Pons (tissue), 1 donor: ENCODE results near the gene C19orf81.

Source experiments
- DNase-seq: peaks from one replicate; pipeline ENCODE4 v3.0.0-alpha.2; 2016; ENCODE audit warnings: low spot score

The C19orf81 gene

DNA sequence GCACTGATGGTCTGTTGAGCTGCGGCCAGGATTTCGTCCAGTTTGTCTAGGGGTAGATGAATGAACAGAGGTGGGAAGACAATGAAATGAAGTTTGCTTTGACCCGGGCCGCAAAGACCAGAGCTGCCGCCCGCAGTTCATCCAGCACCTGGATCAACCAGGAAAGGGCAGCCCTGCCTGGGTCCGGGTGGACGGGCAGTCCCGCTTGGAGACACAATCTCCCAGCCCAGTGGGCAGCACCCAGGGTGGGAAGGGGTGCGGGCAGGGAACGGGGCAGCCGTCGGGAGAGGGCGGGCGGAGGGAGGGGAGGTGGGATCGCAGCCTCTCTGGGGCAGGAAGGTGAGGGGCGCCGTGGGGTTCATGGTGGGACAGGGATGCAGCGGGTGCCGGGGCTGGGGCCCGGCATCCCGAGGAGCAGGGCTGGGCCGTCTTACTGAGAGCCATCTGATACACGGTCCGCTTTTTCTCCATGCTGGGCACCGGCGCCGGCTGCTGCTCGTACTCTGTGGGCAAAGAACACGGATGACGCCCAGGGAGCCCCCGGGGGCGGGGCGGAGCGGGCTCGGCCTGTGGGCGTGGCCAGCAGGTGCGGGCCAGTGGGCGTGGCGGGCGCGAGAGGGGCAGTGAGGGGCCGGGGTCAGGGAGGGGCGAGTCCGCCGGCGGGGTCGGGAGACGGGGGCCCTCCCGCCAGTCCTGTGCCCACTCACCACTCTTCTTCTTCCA is 37.2 kb downstream of the C19orf81 start:
- DNase-seq, result no peak

DNA sequence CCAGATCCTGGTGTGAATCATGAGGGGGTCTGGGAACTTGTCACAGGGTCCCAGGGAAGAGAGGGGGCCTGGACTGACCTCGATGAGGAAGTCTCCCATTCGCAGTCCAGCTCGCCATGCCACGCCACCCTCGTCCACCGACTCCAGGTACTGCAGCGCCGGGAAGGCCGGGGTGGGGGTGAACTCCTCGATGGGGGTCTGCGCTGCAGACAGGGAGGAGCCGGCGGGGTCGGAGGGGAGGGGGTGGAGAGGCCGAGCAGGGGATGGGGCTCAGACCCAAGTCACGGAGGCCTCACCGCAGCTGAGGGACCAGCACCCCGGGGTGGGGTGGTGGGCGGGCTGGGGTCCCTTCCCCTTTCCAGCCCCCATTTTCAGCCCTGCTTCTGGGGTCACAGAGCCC is 39.5 kb downstream of the C19orf81 start:
- no peak for DNase-seq

DNA sequence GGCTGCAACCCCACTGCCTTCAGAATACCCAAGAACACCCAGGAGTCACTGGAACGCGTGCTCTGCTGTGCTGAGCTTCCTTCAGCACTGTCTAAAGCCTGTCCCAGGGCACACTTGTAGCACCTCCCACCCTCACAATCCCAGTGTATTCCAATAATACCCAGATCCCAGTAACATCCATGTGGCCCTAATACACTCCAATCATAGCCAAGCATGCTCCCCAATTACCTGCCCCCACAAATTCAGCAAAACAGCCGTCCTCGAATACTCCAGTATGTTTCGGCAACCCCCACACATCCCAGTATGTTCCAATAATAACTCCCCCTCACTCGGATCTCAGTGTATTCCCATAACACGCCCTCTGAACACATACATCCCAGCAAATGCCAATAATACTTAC is 41.2 kb downstream of the C19orf81 start:
- DNase-seq, result no peak

DNA sequence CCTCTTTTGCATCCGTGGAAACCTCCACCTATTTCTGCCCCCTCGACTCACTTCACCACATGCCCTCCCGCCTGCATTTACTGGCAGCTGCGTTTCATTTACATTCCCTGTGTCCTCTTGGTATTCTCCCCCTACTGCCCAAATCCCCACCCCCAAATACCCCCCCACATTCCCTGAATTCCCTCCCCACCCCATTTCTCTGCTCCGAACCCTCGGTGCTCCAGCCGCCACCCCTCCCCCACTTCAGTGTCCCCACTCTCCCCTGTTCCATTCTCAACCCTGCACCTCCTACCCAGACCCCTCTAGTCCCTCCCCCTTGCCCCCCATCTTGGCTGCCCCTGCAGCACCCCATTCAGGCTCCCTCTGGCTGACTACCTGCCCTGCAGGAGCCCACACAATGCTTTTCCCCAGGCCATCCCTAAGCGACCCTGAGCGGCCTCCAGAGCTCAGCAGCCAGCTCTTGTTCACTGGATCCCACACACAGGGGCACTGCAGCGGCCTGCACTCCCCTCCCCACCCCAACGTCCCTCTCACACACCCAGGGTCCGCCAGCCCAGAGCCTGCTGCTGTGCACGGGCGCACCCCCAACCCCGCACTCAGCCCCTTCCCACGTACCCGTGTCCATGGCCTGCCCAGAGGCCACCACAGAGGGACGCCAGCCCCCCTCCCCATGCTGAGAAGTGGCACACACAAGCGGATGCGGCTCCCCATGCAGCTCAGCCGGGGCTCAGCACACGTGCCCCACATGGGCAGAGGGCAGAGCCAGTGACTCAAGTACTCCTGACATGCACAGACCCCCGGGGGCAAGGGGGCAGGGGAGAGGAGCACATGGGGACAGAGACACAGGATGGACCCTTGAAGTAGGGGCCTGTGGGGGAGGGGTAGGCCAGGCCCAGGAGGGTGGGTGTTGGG is 44.1 kb downstream of the C19orf81 start:
- DNase-seq, result no peak

DNA sequence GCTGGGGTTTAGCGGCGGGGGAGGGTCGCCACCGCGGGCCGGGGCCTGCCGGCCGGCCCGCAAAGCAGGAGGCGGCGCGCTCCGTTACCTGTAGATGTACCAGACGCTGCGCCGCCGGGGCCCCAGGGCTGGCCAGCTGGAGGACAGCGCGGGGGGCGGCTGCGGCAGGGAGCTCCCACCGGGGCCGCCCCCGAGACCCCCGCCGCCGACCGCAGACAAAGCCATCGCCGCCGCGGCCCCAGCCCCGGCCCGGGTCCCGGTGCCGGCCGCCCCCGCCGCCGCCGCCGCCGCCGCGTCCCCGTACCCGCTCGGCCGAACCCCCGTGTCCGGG is 45.5 kb downstream of the C19orf81 start:
- DNase-seq, result no peak

DNA sequence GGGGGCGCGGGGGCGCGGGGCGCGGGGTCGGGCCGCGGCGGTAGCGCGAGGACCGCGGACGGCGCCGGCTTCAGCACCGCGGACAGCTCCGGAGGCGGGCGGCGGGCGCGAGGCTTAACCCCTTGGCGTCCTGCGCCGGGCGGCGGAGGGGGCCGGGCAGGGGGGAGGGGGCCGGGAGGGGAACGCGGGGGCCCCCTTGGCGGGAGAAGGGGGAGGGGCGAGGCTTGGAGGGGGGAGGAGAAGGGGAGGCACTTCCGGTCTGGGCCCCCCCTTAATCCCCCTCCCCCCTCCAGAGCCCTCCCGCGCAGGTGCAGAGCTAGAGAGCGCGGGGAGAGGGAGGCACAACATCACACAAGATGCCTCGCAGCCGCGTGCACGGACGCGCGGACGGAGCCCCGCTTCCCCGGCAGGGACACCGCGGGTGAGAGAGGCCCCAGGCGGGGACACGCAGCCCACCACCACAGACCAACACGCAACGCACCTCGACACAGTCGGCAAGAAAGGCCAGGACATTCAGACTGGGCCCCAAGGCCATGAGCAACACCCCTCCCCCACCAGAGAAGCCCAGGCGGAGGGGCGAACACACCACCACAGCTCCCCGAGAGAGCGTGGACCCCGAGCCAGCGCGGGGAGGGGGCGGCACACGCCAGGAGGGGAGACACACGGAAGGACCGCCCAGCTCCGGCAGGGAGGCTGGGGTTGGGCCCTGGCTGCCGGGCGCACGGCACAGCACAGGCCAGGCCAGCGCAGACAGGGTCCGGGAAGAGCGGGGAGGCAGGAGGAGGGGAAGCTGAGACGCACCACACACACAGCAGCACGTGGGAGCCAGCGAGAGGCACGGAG is 46.2 kb downstream of the C19orf81 start:
- DNase-seq, result no peak

DNA sequence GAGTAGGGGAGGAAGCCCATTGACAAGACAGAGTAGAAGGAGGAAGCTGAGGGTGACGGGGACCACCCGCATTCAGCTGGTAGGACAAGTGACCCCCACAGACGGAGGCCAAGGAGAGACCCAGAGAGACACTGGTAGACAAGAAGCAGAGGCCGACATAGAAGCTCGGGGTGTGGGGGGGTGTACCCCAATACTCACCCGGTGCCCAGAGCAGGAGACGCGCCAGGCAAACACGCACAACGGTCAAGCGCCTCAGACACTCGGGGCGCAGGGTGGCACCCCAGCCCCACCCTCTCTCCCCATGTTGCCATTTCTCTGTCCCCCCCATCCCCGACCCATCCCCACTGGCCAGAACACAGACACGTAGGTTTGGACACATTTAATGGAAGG is 46.8 kb downstream of the C19orf81 start:
- DNase-seq, result no peak

DNA sequence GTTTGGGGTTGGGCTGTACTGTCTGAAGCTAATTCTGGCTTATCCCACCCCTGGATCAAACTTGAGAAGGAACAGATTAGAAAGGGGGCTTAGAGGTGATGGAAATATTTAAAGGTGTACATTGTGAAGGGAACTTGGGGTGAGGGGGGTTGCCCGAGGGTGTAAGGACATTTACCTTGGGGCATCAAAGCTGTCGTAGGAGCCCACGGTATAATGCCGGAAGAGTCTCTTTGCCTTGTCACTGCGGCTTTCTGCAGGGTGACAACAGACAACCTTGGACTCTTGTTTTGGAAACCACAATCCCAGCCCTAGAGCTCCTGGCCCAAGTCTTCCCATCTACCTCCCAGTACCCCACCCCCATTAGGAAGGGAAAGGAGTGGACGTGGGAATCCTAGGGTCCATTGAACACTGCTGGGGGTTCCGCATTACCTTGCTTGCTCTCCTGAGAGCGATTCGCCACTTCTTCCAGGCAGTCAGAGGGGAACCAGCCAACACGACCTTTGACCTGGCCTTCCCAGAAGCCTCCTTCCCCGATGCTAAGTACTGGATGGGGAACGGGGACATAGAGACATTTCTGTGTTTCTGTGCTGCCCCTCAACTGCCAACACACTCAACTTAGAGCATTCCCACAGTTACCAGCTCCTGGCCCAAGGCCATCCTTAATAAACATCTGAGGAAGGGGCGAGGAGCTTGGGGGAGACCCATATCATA is 48.3 kb downstream of the C19orf81 start:
- no peak for DNase-seq

DNA sequence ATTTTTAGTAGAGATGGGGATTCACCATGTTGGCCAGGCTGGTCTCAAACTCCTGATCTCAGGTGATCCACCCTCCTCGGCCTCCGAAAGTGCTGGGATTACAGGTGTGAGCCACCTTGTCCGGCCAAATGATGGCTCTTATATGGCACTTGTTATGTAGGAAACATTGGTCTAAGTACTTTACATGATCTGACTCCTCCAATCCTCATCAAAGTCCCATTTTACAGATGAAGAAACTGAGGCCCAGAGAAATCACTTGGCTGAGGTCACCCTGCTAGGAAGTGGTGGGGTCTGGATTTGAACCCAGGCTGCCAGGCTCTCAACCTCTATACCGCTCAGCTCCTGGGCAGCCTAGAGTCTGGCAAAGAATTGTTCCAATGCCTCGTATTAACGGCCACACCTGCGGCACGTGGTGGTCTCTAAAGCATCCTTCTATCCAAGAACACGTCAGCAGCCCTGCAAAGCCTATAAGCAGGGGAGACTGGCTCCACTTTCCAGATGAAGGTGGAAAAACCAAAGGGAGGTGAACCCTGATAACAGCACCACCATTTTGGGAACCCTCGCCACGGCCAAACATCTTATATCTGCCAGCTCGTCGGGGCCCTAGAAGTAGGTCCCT is 52.2 kb downstream of the C19orf81 start:
- DNase-seq, result no peak

DNA sequence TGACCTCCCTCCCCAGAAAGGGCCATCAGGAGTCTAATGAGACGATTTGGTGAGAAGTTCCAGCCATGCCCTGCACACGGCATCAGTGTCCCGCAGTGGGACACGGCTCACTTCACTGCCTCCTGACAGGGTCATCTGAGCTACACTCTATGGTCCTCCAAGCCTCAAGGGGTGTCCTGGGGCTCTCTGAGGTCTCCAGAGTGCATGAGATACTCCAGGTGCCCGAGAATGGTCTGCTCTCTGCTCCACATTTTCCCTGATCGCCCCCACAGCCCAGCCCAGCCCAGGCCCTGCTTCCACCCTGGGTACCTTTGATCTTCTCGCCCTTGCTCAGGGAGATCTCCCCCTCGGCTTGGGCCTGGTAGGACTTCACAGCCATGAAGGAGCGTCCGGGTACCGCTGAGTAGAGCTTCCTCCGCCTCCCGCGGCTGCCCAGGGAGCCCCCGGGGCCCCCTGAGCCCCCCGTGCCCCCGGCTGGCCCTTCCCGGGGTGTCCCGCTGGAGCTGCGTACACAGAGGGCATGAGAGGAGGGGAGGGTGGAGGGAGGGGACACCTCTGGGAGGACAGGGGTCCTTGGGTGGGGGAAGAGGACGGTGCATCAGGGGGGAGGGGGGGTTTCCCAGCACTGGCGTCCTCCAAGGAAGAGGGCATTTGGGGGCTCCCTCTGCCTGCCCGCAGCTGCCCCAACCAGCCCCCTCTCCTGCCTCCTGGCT is 53.1 kb downstream of the C19orf81 start:
- no peak for DNase-seq

DNA sequence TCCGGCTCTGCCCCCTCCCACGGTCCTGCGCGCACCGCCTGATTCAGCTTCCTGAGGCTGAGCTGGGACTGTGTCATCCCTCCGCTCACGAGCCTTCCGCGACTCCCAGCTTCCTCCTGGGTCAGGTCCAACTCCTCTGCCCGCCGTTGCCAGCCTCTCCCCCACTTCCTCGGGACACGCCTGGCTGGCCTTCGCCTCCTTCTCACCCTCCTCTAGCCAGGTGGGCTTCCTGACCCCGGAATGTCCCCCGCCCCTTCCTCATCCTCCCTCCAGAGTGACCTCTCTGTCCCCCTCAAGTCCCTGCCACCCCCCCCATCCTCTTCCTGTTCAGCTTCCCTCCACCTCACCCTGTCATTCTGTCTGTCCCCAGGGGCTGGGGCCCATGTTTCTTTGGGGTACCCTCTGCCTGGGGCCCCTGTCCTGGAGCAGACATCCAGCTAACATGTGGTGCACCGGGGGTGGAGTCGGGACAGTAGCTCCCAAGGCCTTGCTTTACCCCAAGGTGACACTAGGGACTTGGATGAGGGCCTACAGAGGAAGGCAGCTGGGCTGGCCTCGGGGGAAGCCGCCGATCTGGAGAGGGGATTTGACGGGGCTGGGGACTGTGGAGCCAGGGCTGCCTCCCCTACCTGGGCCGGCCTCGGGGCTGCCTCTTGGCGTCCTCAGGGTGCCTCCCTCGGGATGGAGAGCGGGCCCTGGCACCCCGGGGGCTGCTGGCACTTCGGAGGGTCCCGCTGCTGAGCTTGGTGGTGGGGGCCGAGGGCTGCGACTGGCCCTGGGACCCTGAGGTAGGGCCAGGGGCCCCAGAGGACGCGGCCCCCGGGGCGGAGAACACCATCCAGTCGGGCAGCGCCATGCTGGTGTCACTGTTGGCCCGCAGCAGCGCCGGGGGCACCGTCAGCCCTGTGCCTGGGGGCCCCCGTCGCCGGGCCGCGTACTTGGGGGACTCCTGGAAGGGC is 53.9 kb downstream of the C19orf81 start:
- no peak for DNase-seq

DNA sequence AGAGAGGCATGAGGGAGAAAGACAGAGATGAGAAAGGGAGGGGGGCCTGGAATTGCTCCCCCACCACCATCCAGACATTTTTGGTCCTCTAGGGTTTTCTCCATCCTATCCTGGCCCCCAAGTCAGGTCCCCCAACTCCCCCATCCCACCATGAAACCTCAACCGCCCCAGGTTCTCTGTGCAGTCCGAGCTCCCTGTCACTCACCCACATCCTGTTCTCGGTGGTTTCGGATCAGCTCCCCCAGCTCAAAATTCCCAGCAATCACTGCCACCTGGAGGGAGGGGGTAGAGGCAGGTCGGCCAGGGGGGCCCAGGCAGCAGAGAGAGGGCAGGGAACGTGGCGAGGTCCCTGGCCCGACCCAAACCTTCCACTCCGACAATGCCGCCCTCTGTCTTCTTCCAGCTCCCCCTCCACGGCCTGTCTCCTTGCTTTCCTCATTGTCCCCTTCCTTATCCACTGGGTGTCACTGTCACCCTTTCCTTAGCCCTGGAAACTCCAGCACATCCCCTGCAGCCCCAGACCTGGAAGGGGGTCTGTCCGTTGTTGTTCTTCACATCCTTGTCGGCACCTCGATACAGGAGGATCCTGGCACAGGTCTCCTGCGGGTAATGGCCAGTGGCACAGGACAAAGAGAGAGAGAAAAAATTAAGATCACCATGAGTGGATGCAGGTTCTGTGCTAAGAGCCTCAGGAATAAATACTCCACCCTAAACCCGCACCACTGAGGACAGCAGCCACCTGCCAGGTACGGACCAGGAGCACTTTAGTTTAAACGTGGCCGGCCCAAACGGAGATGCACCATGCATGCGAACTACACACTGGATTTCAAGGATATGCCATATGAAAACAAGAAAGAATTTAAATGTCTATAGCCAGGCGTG is 54.9 kb downstream of the C19orf81 start:
- DNase-seq, result no peak

DNA sequence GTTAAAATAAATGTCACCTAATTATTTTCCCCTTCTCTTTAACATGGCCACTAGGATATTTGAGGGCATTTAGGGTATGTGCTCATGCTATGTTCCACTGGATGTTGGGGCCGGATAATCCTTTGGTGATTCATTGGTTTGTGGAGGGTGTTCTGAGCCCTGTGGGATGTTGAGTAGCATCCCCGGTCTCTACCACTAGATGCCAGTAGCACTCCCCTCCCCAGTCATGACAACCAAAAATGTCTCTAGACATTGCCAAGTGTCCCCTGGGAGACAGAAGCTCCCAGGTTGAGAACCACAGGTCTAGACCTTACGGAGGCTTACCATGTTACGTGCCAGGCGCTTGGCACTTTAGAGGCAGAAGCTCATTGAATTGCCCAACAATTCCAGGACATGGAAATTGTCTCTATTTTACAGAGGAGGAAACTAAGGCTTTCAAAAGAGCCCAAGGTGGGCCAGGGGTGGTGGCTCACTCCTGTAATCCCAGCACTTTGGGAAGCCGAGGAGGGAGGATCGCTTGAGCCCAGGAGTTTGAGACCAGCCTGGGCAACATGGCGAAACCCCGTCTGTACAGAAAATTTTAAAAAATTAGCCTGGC is 56.3 kb downstream of the C19orf81 start:
- no peak for DNase-seq

DNA sequence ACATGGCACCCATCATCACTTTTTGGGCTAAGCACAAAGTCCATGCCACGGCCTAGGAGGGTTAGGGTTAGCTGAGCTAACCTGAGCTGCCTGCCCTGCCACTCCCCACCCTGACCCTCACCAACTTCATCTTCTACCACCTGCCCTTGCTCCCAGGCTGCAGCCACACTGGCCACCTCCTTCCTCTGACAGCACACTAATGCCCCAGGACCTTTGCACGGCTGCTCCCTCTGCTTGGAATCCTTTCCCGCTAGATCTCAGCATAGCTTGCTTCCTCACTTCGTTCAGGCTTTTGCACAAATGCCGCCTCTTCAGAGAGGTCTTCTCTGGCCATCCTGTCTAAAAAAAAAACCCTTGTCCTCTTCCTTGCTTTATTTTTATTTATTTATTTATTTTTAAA is 57.1 kb downstream of the C19orf81 start:
- DNase-seq, result no peak

DNA sequence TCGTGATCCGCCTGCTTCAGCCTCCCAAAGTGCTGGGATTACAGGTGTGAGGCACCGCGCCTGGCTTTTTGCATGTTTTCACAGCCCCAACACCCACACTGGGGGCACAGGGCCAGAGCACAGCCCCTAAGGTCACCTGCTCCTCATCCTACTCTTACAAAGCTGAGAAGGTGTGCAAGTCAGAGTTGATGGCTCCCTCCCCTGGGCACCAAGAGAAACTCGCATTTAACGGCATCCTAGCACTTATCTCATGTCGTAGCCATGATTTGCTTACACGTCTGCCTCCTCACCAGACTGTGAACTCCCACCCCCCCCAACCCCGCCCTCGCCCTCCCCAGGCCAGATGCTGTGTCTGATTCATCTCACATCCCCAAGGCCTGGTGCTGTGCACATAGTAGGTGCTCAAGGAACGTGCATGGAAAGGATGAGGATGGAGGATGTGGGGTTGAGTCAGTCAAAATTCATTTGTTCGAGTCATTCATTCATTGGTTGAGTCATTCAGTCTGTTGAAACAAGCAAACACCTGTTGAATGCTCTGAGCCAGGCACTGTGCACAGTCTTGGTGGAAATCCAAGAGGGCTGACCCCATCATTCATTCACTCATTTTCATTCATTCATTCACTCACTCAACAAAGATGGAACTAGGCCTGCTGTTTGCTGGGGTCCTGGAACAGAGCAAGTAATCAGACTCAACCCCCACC is 59.1 kb downstream of the C19orf81 start:
- DNase-seq, result no peak
